ENCODE results near the gene HDC.

DNA sequence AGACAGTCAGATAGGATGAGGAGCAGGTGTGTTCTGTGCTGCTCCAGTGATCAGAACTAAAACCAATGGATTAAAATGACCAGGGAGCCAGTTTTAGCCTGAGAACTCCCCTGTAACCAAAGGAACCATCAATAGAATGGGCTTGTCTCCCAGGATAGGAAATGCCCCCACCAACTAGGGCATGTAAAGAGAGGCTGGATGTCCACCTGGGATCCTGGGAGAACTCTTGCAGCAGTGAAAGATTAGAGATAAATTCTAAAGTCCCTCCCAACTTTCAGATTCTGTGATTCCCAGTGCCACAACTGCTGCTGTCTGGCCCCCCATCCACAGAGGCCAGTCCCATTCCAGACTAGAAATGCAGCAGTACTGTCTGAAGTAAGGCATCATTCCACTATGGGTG lies 33.8 kb downstream of the HDC start:
- TF ChIP-seq TAF1 (IDR thresholded peaks at IDR 0.05; ENCODE audit: borderline replicate concordance, low read depth, low read length) (no peak), POLR2AphosphoS5 (IDR thresholded peaks at IDR 0.05; ENCODE audit: low read depth, low read length) (no peak), ELF1 (IDR thresholded peaks at IDR 0.05) (no peak), EZH2phosphoT487 (IDR thresholded peaks at IDR 0.05; ENCODE audit: borderline replicate concordance, low read depth) (no peak)
- TF ChIP-seq, protein P1, sequence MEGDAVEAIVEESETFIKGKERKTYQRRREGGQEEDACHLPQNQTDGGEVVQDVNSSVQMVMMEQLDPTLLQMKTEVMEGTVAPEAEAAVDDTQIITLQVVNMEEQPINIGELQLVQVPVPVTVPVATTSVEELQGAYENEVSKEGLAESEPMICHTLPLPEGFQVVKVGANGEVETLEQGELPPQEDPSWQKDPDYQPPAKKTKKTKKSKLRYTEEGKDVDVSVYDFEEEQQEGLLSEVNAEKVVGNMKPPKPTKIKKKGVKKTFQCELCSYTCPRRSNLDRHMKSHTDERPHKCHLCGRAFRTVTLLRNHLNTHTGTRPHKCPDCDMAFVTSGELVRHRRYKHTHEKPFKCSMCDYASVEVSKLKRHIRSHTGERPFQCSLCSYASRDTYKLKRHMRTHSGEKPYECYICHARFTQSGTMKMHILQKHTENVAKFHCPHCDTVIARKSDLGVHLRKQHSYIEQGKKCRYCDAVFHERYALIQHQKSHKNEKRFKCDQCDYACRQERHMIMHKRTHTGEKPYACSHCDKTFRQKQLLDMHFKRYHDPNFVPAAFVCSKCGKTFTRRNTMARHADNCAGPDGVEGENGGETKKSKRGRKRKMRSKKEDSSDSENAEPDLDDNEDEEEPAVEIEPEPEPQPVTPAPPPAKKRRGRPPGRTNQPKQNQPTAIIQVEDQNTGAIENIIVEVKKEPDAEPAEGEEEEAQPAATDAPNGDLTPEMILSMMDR (IDR thresholded peaks at IDR 0.05), result no peak
- TF ChIP-seq, protein P2, sequence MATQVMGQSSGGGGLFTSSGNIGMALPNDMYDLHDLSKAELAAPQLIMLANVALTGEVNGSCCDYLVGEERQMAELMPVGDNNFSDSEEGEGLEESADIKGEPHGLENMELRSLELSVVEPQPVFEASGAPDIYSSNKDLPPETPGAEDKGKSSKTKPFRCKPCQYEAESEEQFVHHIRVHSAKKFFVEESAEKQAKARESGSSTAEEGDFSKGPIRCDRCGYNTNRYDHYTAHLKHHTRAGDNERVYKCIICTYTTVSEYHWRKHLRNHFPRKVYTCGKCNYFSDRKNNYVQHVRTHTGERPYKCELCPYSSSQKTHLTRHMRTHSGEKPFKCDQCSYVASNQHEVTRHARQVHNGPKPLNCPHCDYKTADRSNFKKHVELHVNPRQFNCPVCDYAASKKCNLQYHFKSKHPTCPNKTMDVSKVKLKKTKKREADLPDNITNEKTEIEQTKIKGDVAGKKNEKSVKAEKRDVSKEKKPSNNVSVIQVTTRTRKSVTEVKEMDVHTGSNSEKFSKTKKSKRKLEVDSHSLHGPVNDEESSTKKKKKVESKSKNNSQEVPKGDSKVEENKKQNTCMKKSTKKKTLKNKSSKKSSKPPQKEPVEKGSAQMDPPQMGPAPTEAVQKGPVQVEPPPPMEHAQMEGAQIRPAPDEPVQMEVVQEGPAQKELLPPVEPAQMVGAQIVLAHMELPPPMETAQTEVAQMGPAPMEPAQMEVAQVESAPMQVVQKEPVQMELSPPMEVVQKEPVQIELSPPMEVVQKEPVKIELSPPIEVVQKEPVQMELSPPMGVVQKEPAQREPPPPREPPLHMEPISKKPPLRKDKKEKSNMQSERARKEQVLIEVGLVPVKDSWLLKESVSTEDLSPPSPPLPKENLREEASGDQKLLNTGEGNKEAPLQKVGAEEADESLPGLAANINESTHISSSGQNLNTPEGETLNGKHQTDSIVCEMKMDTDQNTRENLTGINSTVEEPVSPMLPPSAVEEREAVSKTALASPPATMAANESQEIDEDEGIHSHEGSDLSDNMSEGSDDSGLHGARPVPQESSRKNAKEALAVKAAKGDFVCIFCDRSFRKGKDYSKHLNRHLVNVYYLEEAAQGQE (IDR thresholded peaks at IDR 0.05; ENCODE audit: low read depth, low read length), result no peak

Data from SK-N-SH (cell line).